Measurements from ENCODE around the gene CD8B2. TPM values are rescaled to one million over a fixed set of nuclear protein-coding genes. Genes with fewer than 3 reads are reported as not detected.
"Not testable (repeated sequence)": the region's sequence is repeated elsewhere in the genome, so short reads cannot be mapped to it uniquely, and the experiment has no call there.

Gene CD8B2
- total RNA-seq, 1 donor from 2014 or later: not detected

- H3K4me3 Mint-ChIP-seq (ENCODE audit: unreplicated experiment); DNase-seq; H3K36me3 Mint-ChIP-seq (ENCODE audit: unreplicated experiment); H3K27me3 Mint-ChIP-seq (ENCODE audit: unreplicated experiment); H3K4me1 Mint-ChIP-seq (ENCODE audit: low read depth, unreplicated experiment); H3K9me3 Mint-ChIP-seq (ENCODE audit: unreplicated experiment); H3K27ac Mint-ChIP-seq (ENCODE audit: unreplicated experiment): not testable (repeated sequence)
Measured at GRCh38 chr2:106498549-106498948, 11.4 kb downstream of the CD8B2 start.

- not testable (repeated sequence) for DNase-seq; H3K4me3 Mint-ChIP-seq (ENCODE audit: unreplicated experiment); H3K27ac Mint-ChIP-seq (ENCODE audit: unreplicated experiment); H3K36me3 Mint-ChIP-seq (ENCODE audit: unreplicated experiment); H3K9me3 Mint-ChIP-seq (ENCODE audit: unreplicated experiment); H3K4me1 Mint-ChIP-seq (ENCODE audit: low read depth, unreplicated experiment); H3K27me3 Mint-ChIP-seq (ENCODE audit: unreplicated experiment)
Measured at GRCh38 chr2:106500350-106500749, 13.2 kb downstream of the CD8B2 start.

GRCh38 chr2:106502351-106502750 is 15.2 kb downstream of the CD8B2 start:
- H3K9me3 Mint-ChIP-seq (ENCODE audit: unreplicated experiment); H3K4me3 Mint-ChIP-seq (ENCODE audit: unreplicated experiment): not testable (repeated sequence)

GRCh38 chr2:106504192-106504591 is 17.0 kb downstream of the CD8B2 start:
- H3K36me3 Mint-ChIP-seq (ENCODE audit: unreplicated experiment); H3K9me3 Mint-ChIP-seq (ENCODE audit: unreplicated experiment); DNase-seq; H3K4me3 Mint-ChIP-seq (ENCODE audit: unreplicated experiment); H3K27ac Mint-ChIP-seq (ENCODE audit: unreplicated experiment); H3K4me1 Mint-ChIP-seq (ENCODE audit: low read depth, unreplicated experiment); H3K27me3 Mint-ChIP-seq (ENCODE audit: unreplicated experiment): not testable (repeated sequence)

More at GRCh38 chr2:106502351-106502750, 15.2 kb downstream of the CD8B2 start:
- not testable (repeated sequence) for H3K36me3 Mint-ChIP-seq (ENCODE audit: unreplicated experiment); H3K4me1 Mint-ChIP-seq (ENCODE audit: low read depth, unreplicated experiment); DNase-seq; H3K27me3 Mint-ChIP-seq (ENCODE audit: unreplicated experiment); H3K27ac Mint-ChIP-seq (ENCODE audit: unreplicated experiment)

- not testable (repeated sequence) for H3K27ac Mint-ChIP-seq (ENCODE audit: unreplicated experiment); H3K4me3 Mint-ChIP-seq (ENCODE audit: unreplicated experiment)
Measured at GRCh38 chr2:106504787-106505186, 17.6 kb downstream of the CD8B2 start.

GRCh38 chr2:106506002-106506687 is 19.0 kb downstream of the CD8B2 start:
- H3K27me3 Mint-ChIP-seq (ENCODE audit: unreplicated experiment); H3K4me3 Mint-ChIP-seq (ENCODE audit: unreplicated experiment); H3K36me3 Mint-ChIP-seq (ENCODE audit: unreplicated experiment); H3K9me3 Mint-ChIP-seq (ENCODE audit: unreplicated experiment); H3K4me1 Mint-ChIP-seq (ENCODE audit: low read depth, unreplicated experiment); H3K27ac Mint-ChIP-seq (ENCODE audit: unreplicated experiment); DNase-seq: not testable (repeated sequence)

More at GRCh38 chr2:106504787-106505186, 17.6 kb downstream of the CD8B2 start:
- DNase-seq; H3K36me3 Mint-ChIP-seq (ENCODE audit: unreplicated experiment); H3K4me1 Mint-ChIP-seq (ENCODE audit: low read depth, unreplicated experiment); H3K27me3 Mint-ChIP-seq (ENCODE audit: unreplicated experiment); H3K9me3 Mint-ChIP-seq (ENCODE audit: unreplicated experiment): not testable (repeated sequence)

DNA sequence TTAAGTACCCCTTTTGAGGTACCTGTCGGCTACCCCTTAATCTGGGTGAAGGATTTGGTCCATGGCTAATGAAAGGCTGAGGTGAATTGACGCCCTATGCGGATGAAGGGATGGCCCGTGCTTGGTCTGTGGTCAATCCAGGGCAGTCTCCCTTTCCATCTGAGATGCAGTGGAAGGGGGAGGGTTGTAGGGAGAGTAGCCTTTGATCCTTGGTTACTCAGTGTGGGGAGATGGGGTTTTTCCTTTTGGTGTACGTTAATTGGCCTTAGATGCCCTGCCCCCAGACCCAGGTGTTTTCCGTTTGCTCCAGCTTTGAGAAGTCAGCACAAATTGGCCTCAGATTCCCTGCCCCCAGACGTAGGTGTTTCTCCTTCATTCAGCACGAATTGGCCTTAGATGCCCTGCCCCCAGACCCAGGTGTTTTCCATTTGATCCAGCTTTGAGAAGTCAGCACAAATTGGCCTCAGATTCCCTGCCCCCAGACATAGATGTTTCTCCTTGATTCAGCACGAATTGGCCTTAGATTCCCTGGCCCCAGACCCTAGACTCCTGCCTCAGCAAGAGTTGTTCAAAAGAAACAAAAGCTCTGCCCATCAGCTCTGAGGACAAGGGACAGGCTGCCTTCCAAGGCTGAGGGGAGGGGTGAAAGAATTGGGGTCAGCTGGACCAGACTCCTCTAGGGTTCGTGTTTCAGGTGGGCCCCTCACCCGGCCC is 21.7 kb downstream of the CD8B2 start:
- H3K27me3 Mint-ChIP-seq (ENCODE audit: unreplicated experiment); H3K9me3 Mint-ChIP-seq (ENCODE audit: unreplicated experiment); H3K4me1 Mint-ChIP-seq (ENCODE audit: low read depth, unreplicated experiment); H3K4me3 Mint-ChIP-seq (ENCODE audit: unreplicated experiment); H3K36me3 Mint-ChIP-seq (ENCODE audit: unreplicated experiment); H3K27ac Mint-ChIP-seq (ENCODE audit: unreplicated experiment); DNase-seq: not testable (repeated sequence)

GRCh38 chr2:106509374-106509770 is 22.2 kb downstream of the CD8B2 start:
- not testable (repeated sequence) for H3K36me3 Mint-ChIP-seq (ENCODE audit: unreplicated experiment); H3K4me3 Mint-ChIP-seq (ENCODE audit: unreplicated experiment); H3K4me1 Mint-ChIP-seq (ENCODE audit: low read depth, unreplicated experiment); H3K27me3 Mint-ChIP-seq (ENCODE audit: unreplicated experiment); H3K27ac Mint-ChIP-seq (ENCODE audit: unreplicated experiment); H3K9me3 Mint-ChIP-seq (ENCODE audit: unreplicated experiment); DNase-seq

- not testable (repeated sequence) for DNase-seq; H3K27ac Mint-ChIP-seq (ENCODE audit: unreplicated experiment); H3K9me3 Mint-ChIP-seq (ENCODE audit: unreplicated experiment); H3K36me3 Mint-ChIP-seq (ENCODE audit: unreplicated experiment); H3K4me1 Mint-ChIP-seq (ENCODE audit: low read depth, unreplicated experiment); H3K27me3 Mint-ChIP-seq (ENCODE audit: unreplicated experiment); H3K4me3 Mint-ChIP-seq (ENCODE audit: unreplicated experiment)
Measured at GRCh38 chr2:106510791-106511190, 23.6 kb downstream of the CD8B2 start.

DNA sequence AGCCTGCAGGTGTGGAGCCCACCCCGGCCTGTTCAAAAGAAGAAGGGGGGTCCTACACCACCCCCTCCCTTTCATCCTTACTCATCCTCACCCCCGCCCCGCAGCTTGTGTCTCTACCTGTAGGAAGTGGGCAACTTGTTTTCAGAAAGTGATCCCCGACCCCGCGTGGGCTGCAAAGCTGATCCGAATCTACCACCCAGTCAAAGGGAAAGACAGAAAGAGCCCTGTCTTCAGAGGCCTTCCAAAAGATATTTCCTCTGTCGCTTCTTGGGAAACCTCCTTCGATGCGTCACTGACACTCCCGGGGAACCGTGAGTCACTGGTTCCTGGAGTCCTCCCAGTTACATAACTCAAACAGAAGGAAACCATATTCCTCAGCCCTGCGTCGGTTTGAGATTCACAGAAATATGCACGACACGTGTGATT is 24.3 kb downstream of the CD8B2 start:
- DNase-seq; H3K9me3 Mint-ChIP-seq (ENCODE audit: unreplicated experiment); H3K27ac Mint-ChIP-seq (ENCODE audit: unreplicated experiment); H3K4me1 Mint-ChIP-seq (ENCODE audit: low read depth, unreplicated experiment); H3K36me3 Mint-ChIP-seq (ENCODE audit: unreplicated experiment); H3K4me3 Mint-ChIP-seq (ENCODE audit: unreplicated experiment); H3K27me3 Mint-ChIP-seq (ENCODE audit: unreplicated experiment): not testable (repeated sequence)

DNA sequence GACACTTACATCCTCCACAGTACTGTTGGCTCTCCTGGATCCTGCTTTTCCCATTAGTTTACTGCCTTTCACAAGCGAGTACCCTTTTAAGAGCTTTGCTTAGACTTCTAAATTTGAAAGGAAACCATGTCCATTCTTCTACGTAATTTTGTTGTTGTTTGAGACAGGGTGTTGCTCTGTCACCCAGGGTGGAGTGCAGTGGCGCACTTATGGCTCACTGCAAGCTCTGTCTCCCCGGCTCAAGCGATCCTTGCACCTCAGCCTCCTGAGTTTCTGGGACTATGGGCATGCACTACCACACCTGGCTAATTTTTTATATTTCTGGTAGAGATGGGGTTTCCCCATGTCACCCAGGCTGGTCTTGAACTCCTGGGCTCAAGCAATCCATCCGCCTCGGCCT is 24.8 kb downstream of the CD8B2 start:
- not testable (repeated sequence) for H3K9me3 Mint-ChIP-seq (ENCODE audit: unreplicated experiment); H3K27ac Mint-ChIP-seq (ENCODE audit: unreplicated experiment); H3K4me3 Mint-ChIP-seq (ENCODE audit: unreplicated experiment); DNase-seq; H3K4me1 Mint-ChIP-seq (ENCODE audit: low read depth, unreplicated experiment); H3K27me3 Mint-ChIP-seq (ENCODE audit: unreplicated experiment); H3K36me3 Mint-ChIP-seq (ENCODE audit: unreplicated experiment)

DNA sequence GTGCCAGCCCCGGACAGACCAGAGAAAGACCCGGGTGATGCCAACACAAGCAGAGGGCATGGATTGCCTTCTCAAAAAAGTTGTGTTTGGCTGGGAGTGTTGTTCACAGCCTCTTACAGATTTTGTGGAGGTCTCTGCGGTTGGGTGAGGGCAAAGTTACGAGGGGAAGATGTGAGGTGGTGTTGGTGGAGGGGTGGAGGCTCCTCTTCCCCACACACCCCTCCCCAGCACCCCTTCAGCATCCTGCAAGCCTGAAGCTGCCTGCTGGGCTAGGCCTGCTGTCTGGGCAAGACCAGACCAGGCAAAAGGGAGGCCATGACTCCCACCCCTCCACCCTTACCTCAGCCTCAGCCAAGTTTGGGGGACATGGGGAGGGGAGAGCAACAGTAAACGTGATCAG is 26.2 kb downstream of the CD8B2 start:
- H3K27ac Mint-ChIP-seq (ENCODE audit: unreplicated experiment); H3K9me3 Mint-ChIP-seq (ENCODE audit: unreplicated experiment); H3K27me3 Mint-ChIP-seq (ENCODE audit: unreplicated experiment); H3K36me3 Mint-ChIP-seq (ENCODE audit: unreplicated experiment); H3K4me1 Mint-ChIP-seq (ENCODE audit: low read depth, unreplicated experiment); H3K4me3 Mint-ChIP-seq (ENCODE audit: unreplicated experiment); DNase-seq: not testable (repeated sequence)

All from glutamatergic neuron (in vitro differentiated cells).